GM12891 (cell line): Measurements from ENCODE around the gene FADS1.

Experiments
- DNase-seq: peaks from one replicate; pipeline ENCODE4 v3.0.0; 2011; ENCODE audit warnings: low spot score; ENCODE audit not compliant: insufficient read length
- FAIRE-seq: peaks from 2 replicates; lab custom pipeline; 2011; peaks lifted over from hg19 to GRCh38; lab: Jason Lieb, UNC
- PAX5 ChIP-seq: IDR thresholded peaks from 2 replicates; pipeline ENCODE4 v1.6.1; 2011; ENCODE audit warnings: low read length, moderate library complexity, mild to moderate bottlenecking; ENCODE audit not compliant: insufficient read depth, severe bottlenecking
- POLR2A ChIP-seq: IDR thresholded peaks from 2 replicates; pipeline ENCODE4 v1.6.1; 2011; ENCODE audit warnings: low read depth, low read length, control low read depth
- POLR2AphosphoS5 ChIP-seq: IDR thresholded peaks from 2 replicates; pipeline ENCODE4 v1.6.1; 2011; ENCODE audit warnings: low read depth, low read length, control low read depth
- POU2F2 ChIP-seq: IDR thresholded peaks from 2 replicates; pipeline ENCODE4 v1.6.1; 2011; ENCODE audit warnings: low read depth, mild to moderate bottlenecking, control low read depth, low read length, moderate library complexity
- SPI1 ChIP-seq: IDR thresholded peaks from 2 replicates; pipeline ENCODE4 v1.6.1; 2011; ENCODE audit warnings: low read depth, low read length, control low read depth
- TAF1 ChIP-seq: IDR thresholded peaks from 2 replicates; pipeline ENCODE4 v1.6.1; 2011; ENCODE audit warnings: low read depth, low read length, control low read depth

The FADS1 gene

GRCh38 chr11:61792310-61793082 is 24.3 kb downstream of the FADS1 start, which contains the start of the genes FEN1 and TMEM258:
TSS of gene FEN1 (plus strand) at chr11:61792911. CDS start at chr11:61795362, 2,451 bp downstream.
TSS of gene TMEM258 (minus strand) at chr11:61792599. CDS start at chr11:61792558, 41 bp downstream.
- peak; percentile 67; the same call in 1 of the 2 replicates for TF ChIP-seq SPI1
- peak; percentile 89 for TF ChIP-seq POLR2A
- peak; percentile 87 for TF ChIP-seq TAF1
- peak; percentile 92 for TF ChIP-seq POLR2AphosphoS5
- TF ChIP-seq PAX5, result no peak
- TF ChIP-seq POU2F2, result peak; percentile 55; the same call in 1 of the 2 replicates
- DNase-seq (peak; percentile 91), FAIRE-seq (peak; percentile 83)

- FAIRE-seq, result no peak
- TF ChIP-seq POU2F2, result no peak
- peak; percentile 14; the same call in 1 of the 2 replicates for TF ChIP-seq POLR2AphosphoS5
- TF ChIP-seq POLR2A, result peak; percentile 47
- no peak for DNase-seq
These were observed 25.0 kb downstream of the FADS1 start for GRCh38 chr11:61791737-61792309.

- DNase-seq, result no peak
- FAIRE-seq, result no peak
- TF ChIP-seq POLR2A, result no peak
- TF ChIP-seq SPI1, result no peak
- no peak for TF ChIP-seq TAF1
- TF ChIP-seq POU2F2, result no peak
- no peak for TF ChIP-seq POLR2AphosphoS5
- TF ChIP-seq PAX5, result no peak
These were observed 28.8 kb downstream of the FADS1 start for GRCh38 chr11:61787928-61788491.

GRCh38 chr11:61785837-61786402 is 30.9 kb downstream of the FADS1 start:
- no peak for TF ChIP-seq SPI1
- no peak for TF ChIP-seq PAX5
- no peak for TF ChIP-seq TAF1
- TF ChIP-seq POU2F2, result no peak
- no peak for TF ChIP-seq POLR2A
- no peak for TF ChIP-seq POLR2AphosphoS5
- FAIRE-seq, result no peak
- DNase-seq, result no peak

- TF ChIP-seq POLR2AphosphoS5 (0 out of 2 replicates have a peak, but pooled peaks have one; percentile 6), TAF1 (no peak)
- FAIRE-seq (no peak), DNase-seq (no peak)
These were observed 32.3 kb downstream of the FADS1 start for GRCh38 chr11:61784506-61784805.

GRCh38 chr11:61783717-61784505 is 32.9 kb downstream of the FADS1 start:
- FAIRE-seq, result no peak

GRCh38 chr11:61782841-61783240 is 34.0 kb downstream of the FADS1 start:
- no peak for DNase-seq
- FAIRE-seq, result no peak

More at GRCh38 chr11:61783717-61784505, 32.9 kb downstream of the FADS1 start:
- TF ChIP-seq POLR2AphosphoS5 (0 out of 2 replicates have a peak, but pooled peaks have one; percentile 18), TAF1 (no peak)
- DNase-seq, result no peak

GRCh38 chr11:61782299-61782698 is 34.5 kb downstream of the FADS1 start:
- FAIRE-seq (no peak), DNase-seq (no peak)
- TF ChIP-seq POU2F2 (no peak), POLR2AphosphoS5 (no peak), POLR2A (no peak), SPI1 (no peak), PAX5 (no peak), TAF1 (no peak)

More at GRCh38 chr11:61782841-61783240, 34.0 kb downstream of the FADS1 start:
- TF ChIP-seq POU2F2 (no peak), POLR2A (no peak), PAX5 (no peak), SPI1 (no peak), POLR2AphosphoS5 (no peak), TAF1 (no peak)

- FAIRE-seq (no peak), DNase-seq (no peak)
- no peak for TF ChIP-seq SPI1
- TF ChIP-seq PAX5, result no peak
- TF ChIP-seq POLR2A, result no peak
- TF ChIP-seq TAF1, result no peak
- no peak for TF ChIP-seq POLR2AphosphoS5
- TF ChIP-seq POU2F2, result no peak
These were observed 35.2 kb downstream of the FADS1 start for GRCh38 chr11:61781585-61781984.
